Colonic mucosa (tissue), 4 donors: ENCODE results near the gene DGKI. TPM values are rescaled to one million over a fixed set of nuclear protein-coding genes. Genes with fewer than 3 reads are reported as not detected.

Source experiments
- DNase-seq: peaks from one replicate; pipeline ENCODE4 v3.0.0-alpha.2; 2020
- H3K27ac ChIP-seq: fragments of 200-600 bp; one replicate; pipeline ENCODE4 v1.8.0; 2021
- H3K27me3 ChIP-seq: fragments of 200-600 bp; one replicate; pipeline ENCODE4 v1.8.0; 2021
- H3K36me3 ChIP-seq: fragments of 200-600 bp; one replicate; pipeline ENCODE4 v1.8.0; 2021
- H3K4me1 ChIP-seq: fragments of 200-600 bp; one replicate; pipeline ENCODE4 v1.8.0; 2021; ENCODE audit warnings: mild to moderate bottlenecking
- H3K4me3 ChIP-seq: fragments of 200-600 bp; one replicate; pipeline ENCODE4 v1.8.0; 2021
- H3K9ac ChIP-seq, 2 donors: one replicate each; pipeline ENCODE4 v1.7.0; 2013; ENCODE audit warnings: control low read depth in 2 of 2, low read depth in 2 of 2, low read length in 2 of 2
- H3K9me3 ChIP-seq: fragments of 200-600 bp; one replicate; pipeline ENCODE4 v1.8.0; 2021
- intact Hi-C: fragments of 100-400 bp; cut with DNase I; formaldehyde crosslinking; loops from one replicate; pipeline ENCODE4 v1.14.1; 2022
- total RNA-seq, 2 donors: library from RNA; stranded (reverse); fragmentation: NEBNext Ultra II Directional in 1 of 2; extraction: Animal tissue kit (Norgen Biotek cat#: 25700) in 1 of 2; gene quantifications; one replicate each; pipeline ENCODE4 v1.2.1, GENCODE V29; 2021
- TF ChIP-seq, protein P1 (sequence below): fragments of 200-600 bp; IDR thresholded peaks from one replicate; pipeline ENCODE4 v1.8.0; 2022; ENCODE audit warnings: antibody characterized with exemption, mild to moderate bottlenecking
- donor health status: healthy.
- donor health status: DM: no; HTN: no; CAD: no.
- donor health status: DM: no; HTN: no; CAD: no.

Gene DGKI
- total RNA-seq, 2 donors from 2014 or later = 0.35 to 0.67 TPM

DNA sequence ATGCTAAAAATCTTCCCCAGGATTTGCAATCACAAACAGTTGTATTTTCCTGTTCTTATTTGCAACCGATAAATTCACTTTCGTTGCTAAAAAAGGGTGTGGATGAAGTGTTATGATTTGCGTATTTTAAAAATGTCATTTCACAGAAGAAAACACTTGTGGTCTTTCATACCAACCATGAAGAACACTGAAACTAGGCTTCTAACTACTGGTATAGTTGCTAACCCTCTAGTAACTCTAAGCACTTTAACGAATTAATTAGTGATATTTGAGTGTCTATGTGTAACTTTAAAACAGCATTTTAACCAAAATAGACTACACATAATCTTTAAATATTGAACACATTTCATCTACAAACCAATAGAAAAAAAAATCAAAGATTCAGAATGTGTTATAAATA, 315.1 kb downstream of the DGKI start:
- Histone ChIP-seq H3K4me1 (no peaks in the 10 kb centered on the region), H3K9ac (no peak overlapping the region), H3K27ac (no peak overlapping the region), H3K36me3 (no peaks in the 10 kb centered on the region), H3K27me3 (no peaks in the 10 kb centered on the region), H3K9me3 (no peaks in the 10 kb centered on the region), H3K4me3 (no peak overlapping the region)
- intact Hi-C loops = no loop called here
- TF ChIP-seq, protein P1, sequence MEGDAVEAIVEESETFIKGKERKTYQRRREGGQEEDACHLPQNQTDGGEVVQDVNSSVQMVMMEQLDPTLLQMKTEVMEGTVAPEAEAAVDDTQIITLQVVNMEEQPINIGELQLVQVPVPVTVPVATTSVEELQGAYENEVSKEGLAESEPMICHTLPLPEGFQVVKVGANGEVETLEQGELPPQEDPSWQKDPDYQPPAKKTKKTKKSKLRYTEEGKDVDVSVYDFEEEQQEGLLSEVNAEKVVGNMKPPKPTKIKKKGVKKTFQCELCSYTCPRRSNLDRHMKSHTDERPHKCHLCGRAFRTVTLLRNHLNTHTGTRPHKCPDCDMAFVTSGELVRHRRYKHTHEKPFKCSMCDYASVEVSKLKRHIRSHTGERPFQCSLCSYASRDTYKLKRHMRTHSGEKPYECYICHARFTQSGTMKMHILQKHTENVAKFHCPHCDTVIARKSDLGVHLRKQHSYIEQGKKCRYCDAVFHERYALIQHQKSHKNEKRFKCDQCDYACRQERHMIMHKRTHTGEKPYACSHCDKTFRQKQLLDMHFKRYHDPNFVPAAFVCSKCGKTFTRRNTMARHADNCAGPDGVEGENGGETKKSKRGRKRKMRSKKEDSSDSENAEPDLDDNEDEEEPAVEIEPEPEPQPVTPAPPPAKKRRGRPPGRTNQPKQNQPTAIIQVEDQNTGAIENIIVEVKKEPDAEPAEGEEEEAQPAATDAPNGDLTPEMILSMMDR = no peak
- no peak for DNase-seq

- no peak overlapping the region for H3K27ac ChIP-seq
- no peaks in the 10 kb centered on the region for H3K36me3 ChIP-seq
- no peaks in the 10 kb centered on the region for H3K9me3 ChIP-seq
- H3K4me3 ChIP-seq = no peak overlapping the region
- intact Hi-C loops = no loop called here
- no peaks in the 10 kb centered on the region for H3K27me3 ChIP-seq
- TF ChIP-seq, protein P1 = no peak
- DNase-seq = no peak
- no peaks in the 10 kb centered on the region for H3K4me1 ChIP-seq
- H3K9ac ChIP-seq = no peak overlapping the region
Observed at GRCh38 chr7:137527634-137528033, 319.1 kb downstream of the DGKI start.

DNA sequence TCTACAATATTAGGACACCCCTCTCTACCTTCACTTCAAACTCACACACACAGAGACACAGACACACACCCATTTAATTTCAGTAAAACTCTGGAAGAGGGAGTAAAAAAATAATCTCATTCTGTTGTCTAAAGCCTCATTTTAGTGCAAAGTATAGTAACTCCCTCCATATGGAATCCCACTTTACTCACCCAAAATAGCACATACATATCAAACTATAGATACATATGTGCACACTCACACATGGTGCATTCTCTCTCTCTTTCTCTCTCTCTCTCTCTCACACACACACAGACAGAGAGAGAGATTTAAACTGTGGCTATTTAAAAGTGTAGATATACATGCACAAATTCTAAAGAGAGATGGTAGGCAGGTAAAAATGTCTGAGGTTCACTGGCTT, 323.6 kb downstream of the DGKI start:
- TF ChIP-seq, protein P1 = no peak
- H3K9ac ChIP-seq = no peak overlapping the region
- H3K27ac ChIP-seq = no peak overlapping the region
- H3K4me3 ChIP-seq = no peak overlapping the region
- intact Hi-C loops = no loop called here
- H3K36me3 ChIP-seq = no peaks in the 10 kb centered on the region
- no peak for DNase-seq
- no peaks in the 10 kb centered on the region for H3K9me3 ChIP-seq
- no peaks in the 10 kb centered on the region for H3K4me1 ChIP-seq
- H3K27me3 ChIP-seq = no peaks in the 10 kb centered on the region

- Histone ChIP-seq H3K36me3 (no peaks in the 10 kb centered on the region), H3K9me3 (no peaks in the 10 kb centered on the region), H3K27ac (no peak overlapping the region), H3K4me1 (no peaks in the 10 kb centered on the region), H3K9ac (no peak overlapping the region), H3K27me3 (no peaks in the 10 kb centered on the region), H3K4me3 (no peak overlapping the region)
- intact Hi-C loops = no loop called here
- no peak for DNase-seq
- TF ChIP-seq, protein P1 = no peak
Observed at GRCh38 chr7:137521451-137521850, 325.3 kb downstream of the DGKI start.

DNA sequence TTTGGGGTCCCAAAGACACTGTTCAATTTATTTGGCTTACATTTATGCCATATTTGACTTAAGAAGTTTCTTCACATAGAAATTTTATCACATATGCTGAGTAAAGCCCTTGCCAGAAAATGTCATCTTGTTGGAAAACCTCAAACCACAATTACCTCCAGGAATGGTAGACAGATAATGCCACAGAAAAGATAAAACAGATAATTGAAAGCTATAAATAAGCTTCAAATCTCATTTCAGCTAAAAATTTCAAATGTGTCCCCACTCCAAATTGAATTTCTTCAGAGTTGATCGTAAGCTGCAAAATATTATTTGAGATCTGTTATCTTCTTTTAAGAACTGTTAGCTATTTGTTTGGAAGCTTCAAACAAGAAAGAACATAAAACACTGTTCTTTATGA, 326.8 kb downstream of the DGKI start:
- no peak overlapping the region for H3K27ac ChIP-seq

More for the DNA sequence above, 326.8 kb downstream of the DGKI start:
- no peak overlapping the region for H3K9ac ChIP-seq
- DNase-seq = no peak
- no peaks in the 10 kb centered on the region for H3K9me3 ChIP-seq
- no peaks in the 10 kb centered on the region for H3K4me1 ChIP-seq
- intact Hi-C loops = no loop called here
- H3K27me3 ChIP-seq = no peaks in the 10 kb centered on the region
- TF ChIP-seq, protein P1 = no peak
- H3K4me3 ChIP-seq = no peak overlapping the region
- no peaks in the 10 kb centered on the region for H3K36me3 ChIP-seq
